GM23248 (cell line): ENCODE measurements around the gene CASP7. TPM values are rescaled to one million over a fixed set of nuclear protein-coding genes. Genes with fewer than 3 reads are reported as not detected.

ENCODE experiments used
- DNase-seq: peaks from one replicate; pipeline ENCODE4 v3.0.0-alpha.2; 2015
- H2AFZ ChIP-seq: fragments of 200-600 bp; sonication (generic); 2 replicates; pipeline ENCODE4 v1.6.1; 2016; ENCODE audit warnings: antibody characterized with exemption
- H3F3A ChIP-seq: fragments of 200-600 bp; sonication (generic); 2 replicates; pipeline ENCODE4 v1.6.1; 2016; ENCODE audit warnings: mild to moderate bottlenecking, antibody characterized with exemption, mixed run types; ENCODE audit not compliant: insufficient read depth
- H3K27ac ChIP-seq: fragments of 200-600 bp; sonication (generic); 2 replicates; pipeline ENCODE4 v1.5.1; 2016; ENCODE audit warnings: mild to moderate bottlenecking
- H3K27me3 ChIP-seq: fragments of 200-600 bp; sonication (generic); replicated peaks from 2 replicates; pipeline ENCODE4 v1.6.1; 2016; ENCODE audit warnings: mild to moderate bottlenecking; ENCODE audit not compliant: insufficient read depth
- H3K36me3 ChIP-seq: fragments of 200-600 bp; sonication (generic); 2 replicates; pipeline ENCODE4 v1.6.1; 2016; ENCODE audit warnings: low read depth, mild to moderate bottlenecking
- H3K4me1 ChIP-seq: fragments of 200-600 bp; sonication (generic); 2 replicates; pipeline ENCODE4 v1.6.1; 2016; ENCODE audit warnings: mild to moderate bottlenecking; ENCODE audit not compliant: insufficient read depth
- H3K4me2 ChIP-seq: fragments of 200-600 bp; sonication (generic); one replicate; pipeline ENCODE4 v1.6.1; 2016; ENCODE audit warnings: mild to moderate bottlenecking; ENCODE audit not compliant: unreplicated experiment
- H3K4me3 ChIP-seq: fragments of 200-600 bp; sonication (generic); 2 replicates; pipeline ENCODE4 v1.5.1; 2016; ENCODE audit warnings: mild to moderate bottlenecking
- H3K79me2 ChIP-seq: fragments of 200-600 bp; sonication (generic); 2 replicates; pipeline ENCODE4 v1.6.1; 2016; ENCODE audit warnings: mild to moderate bottlenecking; ENCODE audit not compliant: insufficient read depth
- H3K9ac ChIP-seq: fragments of 200-600 bp; sonication (generic); 2 replicates; pipeline ENCODE4 v1.6.1; 2016; ENCODE audit warnings: mild to moderate bottlenecking
- H3K9me2 ChIP-seq: fragments of 200-600 bp; sonication (generic); 2 replicates; pipeline ENCODE4 v1.6.1; 2016; ENCODE audit warnings: mixed run types, mild to moderate bottlenecking, moderate library complexity; ENCODE audit not compliant: insufficient read depth
- H3K9me3 ChIP-seq: fragments of 200-600 bp; sonication (generic); one replicate; pipeline ENCODE4 v1.6.1; 2017; ENCODE audit warnings: low read depth
- H4K20me1 ChIP-seq: fragments of 200-600 bp; sonication (generic); 2 replicates; pipeline ENCODE4 v1.6.0; 2016; ENCODE audit not compliant: insufficient read depth
- EZH2 ChIP-seq: fragments of 200-600 bp; sonication (generic); IDR thresholded peaks from 2 replicates; pipeline ENCODE4 v1.6.1; 2018; ENCODE audit warnings: antibody characterized with exemption, mild to moderate bottlenecking; ENCODE audit not compliant: insufficient read depth, poor library complexity, severe bottlenecking
- EZH2phosphoT487 ChIP-seq: fragments of 200-600 bp; sonication (generic); IDR thresholded peaks from 2 replicates; pipeline ENCODE4 v1.6.1; 2018; ENCODE audit warnings: antibody characterized with exemption, moderate library complexity, mild to moderate bottlenecking, low read depth; ENCODE audit not compliant: insufficient read depth
- WGBS, 2 experiments: methylation state at CpG; one replicate each; pipeline ENCODE4 v1.1.6; 2015 to 2017; ENCODE audit warnings: low lambda C conversion rate in 2 of 2, low coverage in 1 of 2; ENCODE audit errors: missing lambda C conversion rate in 2 of 2; 5-methylcytosine and 5-hydroxymethylcytosine counted together
- in situ Hi-C: fragments of 300-500 bp; cut with MboI; formaldehyde crosslinking; loops from 2 replicates; pipeline ENCODE4 v1.15.0; 2020
- polyA plus RNA-seq: library from polyadenylated mRNA; unstranded; fragments of >200 nt; fragmentation: Nextera tagmentation; extraction: Ambion mirVana; gene quantifications from 2 replicates; pipeline ENCODE4 v1.2.1, GENCODE V29; 2016
- total RNA-seq: library from RNA; depleted of rRNA; stranded (reverse); fragments of >200 nt; shearing (Covaris generic); gene quantifications from 2 replicates; pipeline ENCODE4 v1.2.3, GENCODE V29; 2014

CASP7 gene
- total and polyA plus RNA-seq, 2 experiments from 2014 or later, result 18.7 to 22.7 TPM

GRCh38 chr10:113711142-113711541 lies 31.4 kb downstream of the CASP7 start:
- H3K4me2 ChIP-seq, result no peak overlapping the region
- 59 to 64% methylated on average over 2 of the region's 2 CpGs for WGBS, 2 experiments
- no peaks in the 10 kb centered on the region for H3K27me3 ChIP-seq
- peaks cover 32% of the 10 kb centered on the region for H3F3A ChIP-seq
- peaks cover 15% of the 10 kb centered on the region for H3K4me1 ChIP-seq
- in situ Hi-C loops, result no loop called here
- H2AFZ ChIP-seq, result no peak overlapping the region
- H4K20me1 ChIP-seq, result no peaks in the 10 kb centered on the region; the same call in 1 of the 2 replicates
- TF ChIP-seq EZH2 (no peak), EZH2phosphoT487 (no peak)
- no peak overlapping the region for H3K4me3 ChIP-seq
- DNase-seq, result no peak
- no peak overlapping the region for H3K27ac ChIP-seq
- no peaks in the 10 kb centered on the region for H3K9me2 ChIP-seq
- H3K9ac ChIP-seq, result no peak overlapping the region
- H3K9me3 ChIP-seq, result no peaks in the 10 kb centered on the region
- peaks cover 4% of the 10 kb centered on the region; the same call in 1 of the 2 replicates for H3K79me2 ChIP-seq
- H3K36me3 ChIP-seq, result no peaks in the 10 kb centered on the region

GRCh38 chr10:113712024-113712423 lies 32.3 kb downstream of the CASP7 start:
- Histone ChIP-seq H3K9me3 (no peaks in the 10 kb centered on the region), H3K27me3 (no peaks in the 10 kb centered on the region)
- in situ Hi-C loops, result no loop called here

GRCh38 chr10:113712755-113713639 lies 33.3 kb downstream of the CASP7 start:
- no peak for DNase-seq
- 88 to 89% methylated on average over 8 of the region's 8 CpGs for WGBS, 2 experiments
- in situ Hi-C loops, result no loop called here

More at GRCh38 chr10:113712024-113712423, 32.3 kb downstream of the CASP7 start:
- H3F3A ChIP-seq, result peaks cover 32% of the 10 kb centered on the region
- H3K79me2 ChIP-seq, result peaks cover 4% of the 10 kb centered on the region; the same call in 1 of the 2 replicates
- WGBS, 2 experiments, result 94 to 98% methylated on average over 3 of the region's 3 CpGs
- no peak overlapping the region for H3K4me3 ChIP-seq
- no peaks in the 10 kb centered on the region for H3K36me3 ChIP-seq
- H2AFZ ChIP-seq, result no peak overlapping the region
- H3K4me1 ChIP-seq, result peaks cover 15% of the 10 kb centered on the region
- no peaks in the 10 kb centered on the region for H3K9me2 ChIP-seq
- TF ChIP-seq EZH2phosphoT487, result no peak
- no peak for TF ChIP-seq EZH2
- H4K20me1 ChIP-seq, result no peaks in the 10 kb centered on the region; the same call in 1 of the 2 replicates
- no peak for DNase-seq
- no peak overlapping the region for H3K4me2 ChIP-seq
- H3K27ac ChIP-seq, result no peak overlapping the region
- H3K9ac ChIP-seq, result no peak overlapping the region

GRCh38 chr10:113713640-113713982 lies 33.9 kb downstream of the CASP7 start:
- H2AFZ ChIP-seq, result no peak overlapping the region
- H4K20me1 ChIP-seq, result no peaks in the 10 kb centered on the region; the same call in 1 of the 2 replicates
- no peaks in the 10 kb centered on the region for H3K27me3 ChIP-seq
- H3K4me2 ChIP-seq, result no peak overlapping the region
- H3K9ac ChIP-seq, result no peak overlapping the region
- H3K27ac ChIP-seq, result no peak overlapping the region
- peaks cover 15% of the 10 kb centered on the region for H3K4me1 ChIP-seq
- TF ChIP-seq EZH2 (no peak), EZH2phosphoT487 (no peak)
- H3K79me2 ChIP-seq, result no peaks in the 10 kb centered on the region; the same call in 1 of the 2 replicates
- DNase-seq, result no peak
- no peaks in the 10 kb centered on the region for H3K36me3 ChIP-seq
- 78 to 89% methylated on average over 2 of the region's 2 CpGs for WGBS, 2 experiments
- in situ Hi-C loops, result no loop called here
- no peak overlapping the region for H3K4me3 ChIP-seq
- peaks cover 26% of the 10 kb centered on the region for H3F3A ChIP-seq
- no peaks in the 10 kb centered on the region for H3K9me2 ChIP-seq
- H3K9me3 ChIP-seq, result no peaks in the 10 kb centered on the region

More at GRCh38 chr10:113712755-113713639, 33.3 kb downstream of the CASP7 start:
- Histone ChIP-seq H3K79me2 (no peaks in the 10 kb centered on the region; the same call in 1 of the 2 replicates), H2AFZ (no peak overlapping the region), H4K20me1 (no peaks in the 10 kb centered on the region; the same call in 1 of the 2 replicates), H3K9me3 (no peaks in the 10 kb centered on the region), H3K4me1 (peaks cover 15% of the 10 kb centered on the region), H3K9me2 (no peaks in the 10 kb centered on the region), H3F3A (peaks cover 32% of the 10 kb centered on the region), H3K27me3 (no peaks in the 10 kb centered on the region), H3K27ac (no peak overlapping the region), H3K9ac (no peak overlapping the region), H3K4me3 (no peak overlapping the region), H3K4me2 (no peak overlapping the region), H3K36me3 (no peaks in the 10 kb centered on the region)
- TF ChIP-seq EZH2 (no peak), EZH2phosphoT487 (no peak)
